OCI-LY1 (cell line): ENCODE measurements around the gene CIB1.

Source experiments
- H2AFZ ChIP-seq: fragments of 200-600 bp; sonication (generic), shearing (Covaris generic); 2 replicates; pipeline ENCODE4 v1.6.0; 2014; ENCODE audit warnings: antibody characterized with exemption, mild to moderate bottlenecking, low read length
- H3F3A ChIP-seq: fragments of 200-600 bp; sonication (generic), shearing (Covaris generic); 2 replicates; pipeline ENCODE4 v1.6.0; 2014; ENCODE audit warnings: mild to moderate bottlenecking, antibody characterized with exemption, low read length, moderate library complexity; ENCODE audit not compliant: insufficient read depth
- H3K27ac ChIP-seq: fragments of 200-600 bp; sonication (generic); 2 replicates; pipeline ENCODE4 v1.5.1; 2014; ENCODE audit warnings: low read length, mixed run types, mild to moderate bottlenecking, low read depth; ENCODE audit not compliant: poor library complexity, severe bottlenecking
- H3K27me3 ChIP-seq: fragments of 200-600 bp; sonication (generic); 2 replicates; pipeline ENCODE4 v1.6.0; 2014; ENCODE audit warnings: antibody characterized with exemption, mild to moderate bottlenecking, low read length, moderate library complexity; ENCODE audit not compliant: insufficient read depth
- H3K36me3 ChIP-seq: fragments of 200-600 bp; sonication (generic); 2 replicates; pipeline ENCODE4 v1.6.1; 2014; ENCODE audit warnings: mild to moderate bottlenecking, antibody characterized with exemption, low read length, moderate library complexity, mixed read lengths; ENCODE audit not compliant: insufficient read depth
- H3K4me1 ChIP-seq: fragments of 200-600 bp; sonication (generic); 2 replicates; pipeline ENCODE4 v1.5.1; 2014; ENCODE audit warnings: mild to moderate bottlenecking, low read length, moderate library complexity; ENCODE audit not compliant: insufficient read depth, severe bottlenecking
- H3K4me2 ChIP-seq: fragments of 200-600 bp; sonication (generic), shearing (Covaris generic); 2 replicates; pipeline ENCODE4 v1.6.1; 2014; ENCODE audit warnings: low read length
- H3K4me3 ChIP-seq: fragments of 200-600 bp; sonication (generic); 2 replicates; pipeline ENCODE4 v1.5.1; 2014; ENCODE audit warnings: low read length, low read depth, mild to moderate bottlenecking, mixed read lengths; ENCODE audit not compliant: poor library complexity, severe bottlenecking
- H3K79me2 ChIP-seq: fragments of 200-600 bp; shearing (Covaris generic); 2 replicates; pipeline ENCODE4 v1.6.1; 2016; ENCODE audit warnings: mixed run types, low read length, mixed read lengths; ENCODE audit not compliant: insufficient read depth
- H3K9ac ChIP-seq: fragments of 200-600 bp; sonication (generic), shearing (Covaris generic); 2 replicates; pipeline ENCODE4 v1.6.1; 2014; ENCODE audit warnings: mild to moderate bottlenecking, low read length, mixed read lengths
- H3K9me2 ChIP-seq: fragments of 200-600 bp; sonication (generic), shearing (Covaris generic); 2 replicates; pipeline ENCODE4 v1.6.1; 2014; ENCODE audit warnings: low read depth, mild to moderate bottlenecking, low read length, mixed read lengths
- H3K9me3 ChIP-seq: fragments of 200-600 bp; shearing (Covaris generic); 2 replicates; pipeline ENCODE4 v1.6.1; 2014; ENCODE audit warnings: low read length, mixed read lengths
- H4K20me1 ChIP-seq: fragments of 200-600 bp; sonication (generic), shearing (Covaris generic); 2 replicates; pipeline ENCODE4 v1.6.0; 2016; ENCODE audit warnings: mild to moderate bottlenecking, low read length; ENCODE audit not compliant: insufficient read depth
- EZH2 ChIP-seq: fragments of 200-600 bp; sonication (generic), shearing (Covaris generic); IDR thresholded peaks from 2 replicates; pipeline ENCODE4 v1.8.0; 2017; ENCODE audit warnings: borderline replicate concordance, mixed run types, mild to moderate bottlenecking, antibody characterized with exemption, low read length, moderate library complexity, mixed read lengths
- TF ChIP-seq, protein P1 (sequence below): fragments of 200-600 bp; sonication (generic), shearing (Covaris generic); IDR thresholded peaks from 2 replicates; pipeline ENCODE4 v1.5.1; 2017; ENCODE audit warnings: mild to moderate bottlenecking, antibody characterized with exemption, low read length, moderate library complexity, mixed read lengths

The CIB1 gene

DNA sequence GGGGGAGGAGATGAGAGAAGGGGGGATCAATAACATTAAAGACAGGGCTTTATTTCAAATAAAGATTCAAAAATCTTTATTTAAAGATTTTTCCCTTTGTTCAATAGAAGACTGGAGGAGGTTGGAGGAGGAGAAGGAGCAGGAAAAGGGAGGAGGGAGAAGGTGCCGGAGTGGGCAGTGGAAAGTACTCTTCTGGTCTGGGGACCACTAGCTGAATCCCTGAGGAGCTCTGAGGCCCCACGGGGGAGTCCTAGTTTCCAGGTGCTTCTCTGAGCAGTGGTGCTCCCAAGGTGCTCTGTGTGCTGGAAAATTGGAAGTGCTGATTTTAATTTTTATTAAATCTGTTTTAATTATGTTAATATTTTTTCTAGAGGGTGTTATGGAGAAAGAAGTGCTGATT, 52.0 kb downstream of the CIB1 start:
- Histone ChIP-seq H3K27me3 (no peaks in the 10 kb centered on the region), H3K79me2 (no peaks in the 10 kb centered on the region), H2AFZ (no peak overlapping the region), H4K20me1 (no peaks in the 10 kb centered on the region), H3K4me2 (no peak overlapping the region), H3K4me3 (no peak overlapping the region), H3K9me2 (no peaks in the 10 kb centered on the region), H3K9ac (no peak overlapping the region), H3K27ac (peak overlapping the region; percentile 45), H3K9me3 (no peaks in the 10 kb centered on the region), H3K36me3 (no peaks in the 10 kb centered on the region), H3F3A (peaks cover 5% of the 10 kb centered on the region; the same call in 1 of the 2 replicates), H3K4me1 (peaks cover 52% of the 10 kb centered on the region)
- no peak for TF ChIP-seq EZH2
- TF ChIP-seq, protein P1, sequence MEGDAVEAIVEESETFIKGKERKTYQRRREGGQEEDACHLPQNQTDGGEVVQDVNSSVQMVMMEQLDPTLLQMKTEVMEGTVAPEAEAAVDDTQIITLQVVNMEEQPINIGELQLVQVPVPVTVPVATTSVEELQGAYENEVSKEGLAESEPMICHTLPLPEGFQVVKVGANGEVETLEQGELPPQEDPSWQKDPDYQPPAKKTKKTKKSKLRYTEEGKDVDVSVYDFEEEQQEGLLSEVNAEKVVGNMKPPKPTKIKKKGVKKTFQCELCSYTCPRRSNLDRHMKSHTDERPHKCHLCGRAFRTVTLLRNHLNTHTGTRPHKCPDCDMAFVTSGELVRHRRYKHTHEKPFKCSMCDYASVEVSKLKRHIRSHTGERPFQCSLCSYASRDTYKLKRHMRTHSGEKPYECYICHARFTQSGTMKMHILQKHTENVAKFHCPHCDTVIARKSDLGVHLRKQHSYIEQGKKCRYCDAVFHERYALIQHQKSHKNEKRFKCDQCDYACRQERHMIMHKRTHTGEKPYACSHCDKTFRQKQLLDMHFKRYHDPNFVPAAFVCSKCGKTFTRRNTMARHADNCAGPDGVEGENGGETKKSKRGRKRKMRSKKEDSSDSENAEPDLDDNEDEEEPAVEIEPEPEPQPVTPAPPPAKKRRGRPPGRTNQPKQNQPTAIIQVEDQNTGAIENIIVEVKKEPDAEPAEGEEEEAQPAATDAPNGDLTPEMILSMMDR: no peak
